Loucy (cell line): ENCODE measurements around the gene ZNF611.
"Not testable (repeated sequence)": the region's sequence is repeated elsewhere in the genome, so short reads cannot be mapped to it uniquely, and the experiment has no call there.

Experiments used
- H2AFZ ChIP-seq: fragments of 200-600 bp; sonication (generic); 2 replicates; pipeline ENCODE4 v1.6.0; 2016; ENCODE audit warnings: antibody characterized with exemption, mild to moderate bottlenecking, low read length, moderate library complexity
- H3F3A ChIP-seq: fragments of 200-600 bp; 2 replicates; pipeline ENCODE4 v1.6.0; 2016; ENCODE audit warnings: antibody characterized with exemption, low read depth, mild to moderate bottlenecking
- H3K27me3 ChIP-seq: fragments of 200-600 bp; sonication (generic); 2 replicates; pipeline ENCODE4 v1.6.1; 2014; ENCODE audit warnings: low read length, mild to moderate bottlenecking; ENCODE audit not compliant: insufficient read depth, poor library complexity, severe bottlenecking
- H3K36me3 ChIP-seq: fragments of 200-600 bp; sonication (generic); 2 replicates; pipeline ENCODE4 v1.6.1; 2016; ENCODE audit warnings: low read length; ENCODE audit not compliant: insufficient read depth
- H3K4me1 ChIP-seq: fragments of 200-600 bp; sonication (generic); 2 replicates; pipeline ENCODE4 v1.5.1; 2014; ENCODE audit warnings: low read length, mild to moderate bottlenecking; ENCODE audit not compliant: insufficient read depth, poor library complexity, severe bottlenecking
- H3K4me2 ChIP-seq: fragments of 200-600 bp; sonication (generic); 2 replicates; pipeline ENCODE4 v1.6.0; 2014; ENCODE audit warnings: antibody characterized with exemption, low read length, low read depth, mild to moderate bottlenecking; ENCODE audit not compliant: poor library complexity, severe bottlenecking
- H3K4me3 ChIP-seq: fragments of 200-600 bp; sonication (generic); 2 replicates; pipeline ENCODE4 v1.5.1; 2014; ENCODE audit warnings: low read length, mild to moderate bottlenecking, mixed read lengths; ENCODE audit not compliant: poor library complexity, severe bottlenecking
- H3K79me2 ChIP-seq: fragments of 200-600 bp; sonication (generic); 2 replicates; pipeline ENCODE4 v1.6.1; 2014; ENCODE audit warnings: low read length; ENCODE audit not compliant: insufficient read depth
- H3K9ac ChIP-seq: fragments of 200-600 bp; sonication (generic); 2 replicates; pipeline ENCODE4 v1.6.0; 2014; ENCODE audit warnings: mild to moderate bottlenecking, low read depth, low read length, moderate library complexity; ENCODE audit not compliant: poor library complexity, severe bottlenecking
- H3K9me2 ChIP-seq: fragments of 200-600 bp; sonication (generic); replicated peaks from 2 replicates; pipeline ENCODE4 v1.6.1; 2016; ENCODE audit warnings: low read depth, low read length, mixed read lengths
- H3K9me3 ChIP-seq: fragments of 200-600 bp; sonication (generic); 2 replicates; pipeline ENCODE4 v1.6.1; 2014; ENCODE audit warnings: mild to moderate bottlenecking, antibody characterized with exemption, low read length, low read depth; ENCODE audit not compliant: insufficient read depth
- H4K20me1 ChIP-seq: fragments of 200-600 bp; sonication (generic); 2 replicates; pipeline ENCODE4 v1.6.0; 2014; ENCODE audit warnings: antibody characterized with exemption, low read length, mild to moderate bottlenecking; ENCODE audit not compliant: insufficient read depth, poor library complexity, severe bottlenecking
- EZH2phosphoT487 ChIP-seq: fragments of 200-600 bp; IDR thresholded peaks from 2 replicates; pipeline ENCODE4 v1.6.1; 2018; ENCODE audit warnings: antibody characterized with exemption, mild to moderate bottlenecking, moderate library complexity, borderline replicate concordance
- TF ChIP-seq, protein P1 (sequence below): fragments of 200-600 bp; sonication (generic); conservative IDR thresholded peaks from 2 replicates; pipeline ENCODE4 v1.5.1; 2014; ENCODE audit warnings: mild to moderate bottlenecking, antibody characterized with exemption, low read length

ZNF611 gene

DNA sequence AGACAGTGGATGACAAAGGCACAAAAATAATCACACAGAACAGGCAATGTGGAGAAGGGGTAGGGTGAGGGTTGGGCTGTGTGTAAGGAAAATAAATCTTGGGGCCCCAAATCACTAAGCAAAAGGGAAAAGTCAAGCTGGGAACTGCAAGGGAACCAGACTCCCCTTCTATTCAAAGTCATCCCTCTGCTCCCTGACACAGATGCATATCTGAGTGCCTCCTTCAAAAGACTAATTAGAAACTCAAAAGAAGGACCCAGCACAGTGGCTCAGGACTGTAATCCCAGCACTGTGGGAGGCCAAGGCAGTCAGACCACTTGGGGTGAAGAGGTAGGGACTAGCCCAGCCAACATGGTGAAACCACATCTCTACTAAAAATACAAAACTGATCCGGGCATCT is 18.3 kb downstream of the ZNF611 start:
- H3K79me2 ChIP-seq: no peaks in the 10 kb centered on the region
- H3K9me3 ChIP-seq: no peaks in the 10 kb centered on the region
- H4K20me1 ChIP-seq: no peaks in the 10 kb centered on the region
- H2AFZ ChIP-seq: no peak overlapping the region
- H3K9me2 ChIP-seq: no peaks in the 10 kb centered on the region
- no peaks in the 10 kb centered on the region for H3K36me3 ChIP-seq
- no peaks in the 10 kb centered on the region for H3K27me3 ChIP-seq
- H3K4me1 ChIP-seq: no peaks in the 10 kb centered on the region
- H3K4me3 ChIP-seq: no peak overlapping the region
- TF ChIP-seq, protein P1, sequence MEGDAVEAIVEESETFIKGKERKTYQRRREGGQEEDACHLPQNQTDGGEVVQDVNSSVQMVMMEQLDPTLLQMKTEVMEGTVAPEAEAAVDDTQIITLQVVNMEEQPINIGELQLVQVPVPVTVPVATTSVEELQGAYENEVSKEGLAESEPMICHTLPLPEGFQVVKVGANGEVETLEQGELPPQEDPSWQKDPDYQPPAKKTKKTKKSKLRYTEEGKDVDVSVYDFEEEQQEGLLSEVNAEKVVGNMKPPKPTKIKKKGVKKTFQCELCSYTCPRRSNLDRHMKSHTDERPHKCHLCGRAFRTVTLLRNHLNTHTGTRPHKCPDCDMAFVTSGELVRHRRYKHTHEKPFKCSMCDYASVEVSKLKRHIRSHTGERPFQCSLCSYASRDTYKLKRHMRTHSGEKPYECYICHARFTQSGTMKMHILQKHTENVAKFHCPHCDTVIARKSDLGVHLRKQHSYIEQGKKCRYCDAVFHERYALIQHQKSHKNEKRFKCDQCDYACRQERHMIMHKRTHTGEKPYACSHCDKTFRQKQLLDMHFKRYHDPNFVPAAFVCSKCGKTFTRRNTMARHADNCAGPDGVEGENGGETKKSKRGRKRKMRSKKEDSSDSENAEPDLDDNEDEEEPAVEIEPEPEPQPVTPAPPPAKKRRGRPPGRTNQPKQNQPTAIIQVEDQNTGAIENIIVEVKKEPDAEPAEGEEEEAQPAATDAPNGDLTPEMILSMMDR: no peak
- TF ChIP-seq EZH2phosphoT487: no peak
- no peak overlapping the region for H3K4me2 ChIP-seq
- no peaks in the 10 kb centered on the region for H3F3A ChIP-seq
- no peak overlapping the region for H3K9ac ChIP-seq

DNA sequence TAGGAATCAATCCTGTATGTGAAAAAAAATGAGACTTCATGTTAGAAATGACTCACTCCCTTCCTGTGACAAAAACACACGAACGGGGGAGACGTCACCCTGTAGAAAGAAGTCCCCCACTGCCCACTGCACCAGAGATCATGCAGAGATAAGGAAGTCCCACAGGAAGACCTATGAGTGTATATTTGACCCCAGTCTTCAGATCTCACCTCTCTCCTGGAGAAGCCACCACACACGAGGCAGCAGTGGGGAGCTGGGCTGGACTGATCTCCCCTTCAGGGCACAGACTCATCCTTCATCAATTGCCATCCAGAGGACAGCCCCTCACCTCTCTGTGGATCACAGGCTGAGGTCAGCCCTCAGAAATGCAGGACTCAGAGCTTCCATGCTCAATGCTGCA is 18.9 kb downstream of the ZNF611 start:
- not testable (repeated sequence) for H3K9ac ChIP-seq, H3K4me3 ChIP-seq, H3F3A ChIP-seq, H2AFZ ChIP-seq, H3K9me3 ChIP-seq, H3K79me2 ChIP-seq, H4K20me1 ChIP-seq, H3K36me3 ChIP-seq, H3K27me3 ChIP-seq, H3K9me2 ChIP-seq, H3K4me1 ChIP-seq
- peak overlapping the region; percentile 16 for H3K4me2 ChIP-seq

DNA sequence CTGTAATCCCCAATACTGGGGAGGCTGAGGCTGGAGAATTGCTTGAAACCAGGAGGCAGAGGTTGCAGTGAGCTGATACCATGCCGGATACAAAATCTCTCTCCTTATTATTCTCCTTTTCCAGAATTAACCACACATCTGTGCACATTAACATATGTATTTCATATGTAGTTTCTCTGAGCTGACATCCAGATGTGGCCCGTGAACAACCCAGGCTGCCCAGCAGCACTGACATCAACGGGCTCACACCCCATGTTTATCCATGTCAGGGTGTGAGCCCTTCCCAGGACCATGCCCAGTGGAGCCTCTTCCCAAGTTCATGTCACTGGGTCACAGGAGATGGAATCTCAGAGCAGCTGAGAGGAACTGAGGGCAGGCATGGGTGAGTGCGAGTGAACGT is 19.5 kb downstream of the ZNF611 start:
- H3K9ac ChIP-seq, H3F3A ChIP-seq, H3K36me3 ChIP-seq, H3K27me3 ChIP-seq, H2AFZ ChIP-seq, H3K9me2 ChIP-seq, H3K4me1 ChIP-seq, H4K20me1 ChIP-seq, H3K4me2 ChIP-seq, H3K79me2 ChIP-seq, H3K4me3 ChIP-seq, H3K9me3 ChIP-seq: not testable (repeated sequence)

DNA sequence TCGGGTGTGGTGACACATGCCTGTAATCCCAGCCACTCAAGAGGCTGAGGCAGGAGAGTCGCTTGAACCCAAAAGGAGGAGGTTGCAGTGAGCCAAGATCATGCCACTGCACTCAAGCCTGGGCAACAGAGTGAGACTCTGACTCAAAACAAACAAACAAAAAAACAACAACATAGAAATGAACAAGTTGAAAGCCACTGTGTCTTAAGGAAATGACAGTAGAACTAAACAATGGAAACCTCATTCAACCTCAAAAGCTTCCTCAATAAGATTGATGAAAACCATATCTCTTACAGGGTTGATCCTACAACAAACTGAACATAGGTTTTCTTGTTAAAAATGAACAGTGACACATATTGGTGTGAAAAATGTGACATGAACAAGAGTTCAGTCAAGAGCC is 21.8 kb downstream of the ZNF611 start:
- H3K4me2 ChIP-seq, H3K4me3 ChIP-seq, H3K9me3 ChIP-seq, H2AFZ ChIP-seq, H3K9ac ChIP-seq, H3K36me3 ChIP-seq, H3K79me2 ChIP-seq, H4K20me1 ChIP-seq, H3K27me3 ChIP-seq, H3K4me1 ChIP-seq, H3K9me2 ChIP-seq, H3F3A ChIP-seq: not testable (repeated sequence)

DNA sequence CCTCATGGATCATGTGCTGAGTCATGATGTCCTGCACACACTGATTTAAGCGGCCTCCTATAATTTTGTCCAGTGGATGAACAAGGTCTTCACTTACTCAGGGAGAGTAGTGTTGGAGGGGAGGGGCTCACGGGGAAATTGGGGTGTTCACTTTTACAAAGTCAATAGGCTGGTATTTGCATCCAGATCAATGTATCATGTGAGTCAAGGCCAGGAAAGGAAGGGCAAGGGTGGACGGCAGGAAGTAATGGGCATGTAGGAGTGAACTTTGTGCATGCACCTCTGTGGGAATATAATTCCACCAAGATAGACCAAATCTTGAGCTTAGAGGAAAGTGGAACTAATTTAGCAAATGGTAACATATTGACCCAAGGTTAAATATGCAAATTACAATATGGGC is 23.2 kb downstream of the ZNF611 start:
- H3K4me1 ChIP-seq, H3K9me2 ChIP-seq: not testable (repeated sequence)

More for the DNA sequence above, 23.2 kb downstream of the ZNF611 start:
- not testable (repeated sequence) for H3K27me3 ChIP-seq, H3K79me2 ChIP-seq, H4K20me1 ChIP-seq, H3K9ac ChIP-seq, H3K36me3 ChIP-seq, H2AFZ ChIP-seq, H3K4me2 ChIP-seq, H3K9me3 ChIP-seq, H3F3A ChIP-seq, H3K4me3 ChIP-seq
